Naive thymus-derived CD8-positive, alpha-beta T cell (primary cell): ENCODE results near the gene CES3. TPM values are rescaled to one million over a fixed set of nuclear protein-coding genes. Genes with fewer than 3 reads are reported as not detected.

ENCODE experiments used
- ATAC-seq, 2 donors: fragments of 150-1000 bp; cut with Tn5 transposase in 1 of 2; sonication (Bioruptor Pico), chemical (Tn5 transposase) in 1 of 2; 1 replicate in 1 of 2; 2 replicates in 1 of 2; pipeline ENCODE4 v1.10.0; 2021; ENCODE audit warnings: mild to moderate bottlenecking in 2 of 2, moderate library complexity in 2 of 2
- POLR2A ChIA-PET: fragments of 350-600 bp; sonication (Branson Sonifier 250); formaldehyde crosslinking; loops from one replicate; lab custom pipeline; 2021; ENCODE audit warnings: antibody characterized with exemption; lab: Charles Lee
- DNase-seq, 10 donors: peaks; one replicate each; pipeline versions ENCODE4 v3.0.0 to v3.0.0-alpha.2; 2020 to 2022
- H3K27ac Mint-ChIP-seq, 10 donors: one replicate each; pipeline ENCODE4 v1.8.0; 2020 to 2022; ENCODE audit warnings: mild to moderate bottlenecking in 10 of 10, mixed read lengths in 10 of 10, moderate library complexity in 4 of 10, inconsistent platforms in 1 of 10
- H3K27me3 Mint-ChIP-seq, 5 donors: one replicate each; pipeline ENCODE4 v1.8.0; 2021 to 2022; ENCODE audit warnings: mixed read lengths in 5 of 5
- H3K36me3 Mint-ChIP-seq, 3 donors: one replicate each; pipeline ENCODE4 v1.8.0; 2020 to 2022; ENCODE audit warnings: mixed read lengths in 3 of 3, mild to moderate bottlenecking in 2 of 3, inconsistent platforms in 1 of 3
- H3K4me1 Mint-ChIP-seq, 4 donors: one replicate each; pipeline ENCODE4 v1.8.0; 2021 to 2022; ENCODE audit warnings: mixed read lengths in 4 of 4
- H3K4me3 Mint-ChIP-seq, 10 donors: one replicate each; pipeline ENCODE4 v1.8.0; 2020 to 2022; ENCODE audit warnings: mild to moderate bottlenecking in 10 of 10, mixed read lengths in 10 of 10, moderate library complexity in 6 of 10, inconsistent platforms in 1 of 10
- H3K9me3 Mint-ChIP-seq, 9 donors: one replicate each; pipeline ENCODE4 v1.8.0; 2020 to 2022; ENCODE audit warnings: mixed read lengths in 9 of 9, mild to moderate bottlenecking in 3 of 9, inconsistent platforms in 1 of 9, moderate library complexity in 1 of 9
- polyA plus RNA-seq, 3 donors: library from polyadenylated mRNA; unstranded; fragments of 300-500 nt; fragmentation: Illumina TruSeq; gene quantifications; one replicate each; pipeline ENCODE4 v1.2.3, GENCODE V29; 2021
- total RNA-seq, 8 experiments: library from RNA in 2 of 8; stranded (reverse) in 2 of 8; gene quantifications; one replicate each; pipeline ENCODE4 v1.2.3 and lab custom pipeline; 2021 to 2026

Gene CES3
- total and polyA plus RNA-seq, 5 experiments from 2014 or later, result 0.10 to 0.16 TPM; not detected in 3

DNA sequence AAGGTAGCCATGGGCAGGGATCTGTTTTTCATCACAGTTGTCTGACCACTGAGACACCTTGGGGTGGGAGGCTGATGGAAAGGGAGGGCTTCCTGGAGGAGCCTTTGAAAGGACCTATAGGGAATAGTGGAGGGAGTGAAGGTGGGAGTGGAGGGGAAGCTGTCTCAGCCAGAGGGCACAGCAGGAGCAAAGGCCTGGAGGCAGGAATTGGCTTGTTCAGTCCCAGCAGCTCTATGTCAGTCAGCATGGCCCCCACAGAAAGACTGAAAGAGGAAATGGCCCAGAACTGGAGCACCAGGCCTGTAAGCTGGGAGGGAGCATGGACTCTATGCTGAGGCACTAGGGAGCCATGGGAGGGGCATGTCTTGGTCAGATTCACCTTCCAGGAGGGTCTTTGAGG, 55.1 kb downstream of the CES3 start:
- POLR2A ChIA-PET, result no interaction called here
- H3K27me3 Mint-ChIP-seq, result peaks cover 0 to 2% (median 0%) of the 10 kb centered on the region in 5 donors
- H3K9me3 Mint-ChIP-seq, result no peaks in the 10 kb centered on the region
- peak overlapping the region in 1 of 10 donors; percentile 41 for H3K27ac Mint-ChIP-seq
- H3K4me3 Mint-ChIP-seq, result no peak overlapping the region
- no peak for ATAC-seq
- peaks cover 0 to 11% (median 5%) of the 10 kb centered on the region in 4 donors for H3K4me1 Mint-ChIP-seq
- no peaks in the 10 kb centered on the region for H3K36me3 Mint-ChIP-seq
- no peak for DNase-seq

DNA sequence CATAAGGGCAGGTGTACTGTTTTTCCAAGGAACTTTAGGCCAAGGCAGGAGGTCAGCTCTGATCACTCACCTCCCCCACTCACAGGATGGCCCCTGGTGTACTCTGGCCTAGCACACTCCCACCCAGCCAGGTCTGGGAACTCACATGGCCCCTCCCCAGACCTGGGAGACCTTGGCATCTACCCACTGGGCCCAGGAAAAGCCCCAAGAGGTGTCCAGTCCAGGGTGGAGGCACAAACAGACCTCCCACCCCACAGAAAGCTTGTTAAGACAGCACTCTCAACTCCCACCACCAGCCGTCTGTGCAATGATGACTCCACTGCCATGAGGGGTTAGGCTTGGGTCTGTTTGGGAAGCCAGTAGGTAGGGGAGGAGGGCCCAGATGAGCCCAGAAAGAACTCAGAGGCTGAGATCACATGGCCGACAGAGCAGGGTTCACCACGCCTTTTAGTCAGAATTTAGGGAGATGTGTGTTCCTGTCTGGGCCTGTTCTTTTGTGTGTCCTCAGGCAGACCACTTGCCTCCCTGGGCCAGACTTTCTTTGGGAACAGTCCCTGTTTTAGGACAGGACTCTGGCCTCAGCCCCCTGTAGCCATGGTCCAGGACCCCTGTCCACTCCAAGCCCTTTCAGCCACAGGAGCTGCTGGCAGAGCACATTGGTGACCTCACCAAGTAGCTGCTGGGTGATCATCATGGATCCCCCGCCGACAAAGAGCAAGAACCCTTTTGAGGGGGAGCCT, 55.8 kb downstream of the CES3 start:
- Mint-ChIP-seq H3K9me3 (no peaks in the 10 kb centered on the region), H3K27me3 (peaks cover 0 to 2% (median 0%) of the 10 kb centered on the region in 5 donors), H3K4me3 (no peak overlapping the region), H3K27ac (no peak overlapping the region), H3K4me1 (peaks cover 0 to 11% (median 5%) of the 10 kb centered on the region in 4 donors), H3K36me3 (no peaks in the 10 kb centered on the region)
- ATAC-seq (no peak), DNase-seq (no peak)
- POLR2A ChIA-PET, result interaction anchor here (0.7 to 2.2 kb wide), 2 partner anchors 12 to 77 kb away, joined by 3 to 20 read pairs; partner anchors contain the start of gene CBFB

DNA sequence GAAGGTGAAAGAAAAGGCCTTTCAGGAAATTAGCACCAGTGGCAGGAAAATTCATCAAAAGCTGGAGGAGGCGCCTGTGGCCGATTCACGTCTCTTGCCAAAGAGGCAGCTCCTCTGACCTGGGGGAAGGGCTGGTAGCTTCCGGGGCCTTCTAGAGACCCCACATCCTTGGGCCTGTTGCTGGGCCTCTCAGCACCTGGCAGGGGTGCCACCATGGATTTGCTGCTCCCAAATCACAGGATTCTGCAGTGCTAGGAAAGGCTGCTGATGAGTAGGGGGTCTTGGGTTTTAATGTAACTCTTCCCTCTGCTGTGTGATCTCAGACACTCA, 56.3 kb downstream of the CES3 start:
- no peak overlapping the region for H3K4me3 Mint-ChIP-seq
- POLR2A ChIA-PET, result interaction anchor here (1.0 to 2.2 kb wide), 2 partner anchors 12 to 138 kb away, joined by 3 to 20 read pairs; partner anchors contain the start of gene CBFB
- ATAC-seq, result no peak
- peaks cover 0 to 9% (median 5%) of the 10 kb centered on the region in 4 donors for H3K4me1 Mint-ChIP-seq
- H3K27ac Mint-ChIP-seq, result peak overlapping the region in 2 of 10 donors; percentile 33 to 37
- H3K27me3 Mint-ChIP-seq, result peaks cover 0 to 2% (median 0%) of the 10 kb centered on the region in 5 donors
- no peak for DNase-seq
- no peaks in the 10 kb centered on the region for H3K36me3 Mint-ChIP-seq
- H3K9me3 Mint-ChIP-seq, result no peaks in the 10 kb centered on the region

DNA sequence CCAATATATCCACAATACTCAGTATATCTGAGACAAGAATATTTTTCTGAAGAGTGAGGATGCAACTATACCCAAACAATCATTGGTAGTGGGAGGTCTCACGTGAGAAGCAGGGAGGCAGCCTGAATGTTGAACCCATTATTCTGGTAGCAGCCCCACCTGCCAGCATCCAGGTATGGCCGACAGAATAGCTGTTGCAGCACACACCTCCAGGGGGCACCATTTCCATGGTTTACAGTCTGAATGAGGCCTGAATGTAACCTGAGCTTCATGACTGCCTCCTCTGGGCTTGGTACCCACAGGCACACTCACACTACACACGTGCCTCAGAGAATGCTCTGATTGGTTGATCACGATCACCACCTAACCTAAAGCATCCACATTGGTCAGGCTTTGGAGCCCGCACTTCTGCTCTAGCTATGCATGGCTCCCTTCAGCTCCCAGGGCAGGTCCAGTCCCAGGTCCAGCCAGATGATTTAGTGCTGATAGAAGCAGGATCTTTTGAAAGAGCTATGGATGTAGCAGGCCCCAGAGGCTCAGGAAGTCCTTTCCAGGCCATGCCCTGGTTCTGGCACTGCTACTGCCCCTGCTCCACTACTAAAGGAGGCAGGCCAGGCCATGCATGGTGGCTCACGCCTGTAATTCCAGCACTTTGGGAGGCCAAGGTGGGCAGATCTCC, 56.9 kb downstream of the CES3 start:
- DNase-seq (peak; percentile 67 to 90 (median 78)), ATAC-seq (peak; percentile 77 to 89)
- Mint-ChIP-seq H3K36me3 (peaks cover 0 to 2% (median 0%) of the 10 kb centered on the region in 3 donors), H3K9me3 (no peaks in the 10 kb centered on the region), H3K27ac (peak overlapping the region in 3 of 10 donors; percentile 33 to 83 (median 37)), H3K4me3 (no peak overlapping the region), H3K27me3 (peaks cover 0 to 2% (median 0%) of the 10 kb centered on the region in 5 donors), H3K4me1 (peaks cover 0 to 9% (median 7%) of the 10 kb centered on the region in 4 donors)
- POLR2A ChIA-PET, result interaction anchor here (0.7 to 2.2 kb wide), 3 partner anchors 11 to 137 kb away, joined by 3 to 20 read pairs (median 3); partner anchors contain the start of genes CBFB and PHAF1

DNA sequence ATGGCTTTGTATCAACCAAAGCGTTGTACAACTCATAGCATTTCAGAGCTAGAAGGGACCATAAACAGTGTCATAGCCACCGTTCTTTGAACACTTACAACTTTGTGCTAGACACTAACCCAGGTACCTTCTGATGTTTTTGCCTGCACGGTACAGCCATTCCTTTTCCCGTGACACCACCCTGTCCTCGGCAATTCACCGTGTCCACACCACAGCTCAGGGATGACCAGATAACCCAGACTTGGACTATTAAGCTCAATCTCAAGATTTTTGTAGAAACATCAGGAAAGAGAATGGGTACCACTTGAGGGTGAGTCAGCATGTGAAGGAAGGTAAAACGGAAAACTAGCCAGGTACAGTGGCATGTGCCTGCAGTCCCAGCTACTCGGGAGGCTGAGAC, 58.1 kb downstream of the CES3 start:
- peaks cover 0 to 11% (median 3%) of the 10 kb centered on the region in 4 donors for H3K4me1 Mint-ChIP-seq
- H3K36me3 Mint-ChIP-seq, result peaks cover 0 to 2% (median 0%) of the 10 kb centered on the region in 3 donors
- no peak overlapping the region for H3K27ac Mint-ChIP-seq
- peaks cover 0 to 2% (median 0%) of the 10 kb centered on the region in 5 donors for H3K27me3 Mint-ChIP-seq
- POLR2A ChIA-PET, result interaction anchor here (1.1 kb wide), 1 partner anchor 9 kb away, joined by 4 read pairs; no protein-coding TSS in a partner anchor
- no peak overlapping the region for H3K4me3 Mint-ChIP-seq
- DNase-seq (no peak), ATAC-seq (no peak)
- no peaks in the 10 kb centered on the region for H3K9me3 Mint-ChIP-seq

DNA sequence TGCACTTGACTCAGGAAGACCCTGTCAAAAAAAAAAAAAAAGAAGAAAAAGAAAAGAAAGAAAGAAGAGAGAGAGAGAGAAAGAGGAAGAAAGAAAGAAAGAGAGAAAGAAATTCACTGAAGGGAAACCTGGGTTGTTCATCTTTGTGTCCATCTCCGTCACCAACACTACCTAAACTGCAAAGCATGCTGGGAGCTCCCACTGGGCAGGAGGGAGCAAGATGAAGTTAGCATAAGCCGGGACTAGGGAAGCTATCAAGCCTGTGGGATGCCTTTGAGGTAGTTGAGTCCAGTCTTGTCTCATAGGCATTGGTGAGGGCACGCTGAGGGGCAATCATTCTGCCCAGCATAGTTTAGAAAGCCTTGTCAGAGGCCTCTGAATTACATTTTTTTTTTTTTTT, 60.3 kb downstream of the CES3 start:
- Mint-ChIP-seq H3K4me1 (peaks cover 0 to 6% (median 2%) of the 10 kb centered on the region in 4 donors), H3K4me3 (no peak overlapping the region), H3K27me3 (no peaks in the 10 kb centered on the region), H3K9me3 (no peaks in the 10 kb centered on the region), H3K36me3 (peaks cover 0 to 2% (median 0%) of the 10 kb centered on the region in 3 donors), H3K27ac (no peak overlapping the region)
- DNase-seq, result no peak
- no peak for ATAC-seq
- POLR2A ChIA-PET, result interaction anchor here (0.7 kb wide), 1 partner anchor 82 kb away, joined by 4 read pairs; no protein-coding TSS in a partner anchor

DNA sequence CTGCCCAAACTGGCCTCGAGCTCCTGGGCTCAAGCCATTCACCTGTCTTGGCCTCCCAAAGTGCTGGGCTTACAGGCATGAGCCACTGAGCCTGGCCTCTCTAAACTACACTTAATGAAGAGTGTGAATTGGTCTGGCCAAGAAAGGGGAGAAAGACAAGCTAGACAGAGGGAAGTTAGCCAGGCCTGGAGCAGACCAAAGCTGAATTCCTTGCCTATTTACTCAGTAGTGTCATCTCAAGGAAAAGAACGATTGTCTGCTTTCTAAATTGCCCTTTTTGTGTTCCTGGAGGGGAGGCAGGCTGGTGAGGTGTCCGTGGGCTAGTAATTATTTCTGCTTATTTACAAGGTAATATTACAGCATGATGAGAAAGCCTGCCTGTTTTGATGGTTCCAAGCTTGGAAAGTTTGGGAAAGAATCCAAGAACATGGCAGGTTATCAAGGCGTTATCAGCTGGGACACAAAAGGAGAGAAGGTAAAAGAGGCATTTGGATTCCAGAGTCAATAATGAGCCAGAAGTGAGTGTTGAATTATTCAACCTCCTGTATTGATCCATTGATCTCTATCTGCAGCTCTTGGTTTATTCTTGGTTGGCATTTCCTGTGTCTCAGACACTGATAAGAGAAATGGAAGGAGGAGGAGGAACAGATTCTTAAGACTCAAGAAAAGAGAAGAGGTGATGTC, 61.6 kb downstream of the CES3 start:
- ATAC-seq (no peak), DNase-seq (no peak)
- peak overlapping the region in 1 of 10 donors; percentile 0 for H3K4me3 Mint-ChIP-seq
- no peaks in the 10 kb centered on the region for H3K9me3 Mint-ChIP-seq
- H3K27me3 Mint-ChIP-seq, result no peaks in the 10 kb centered on the region
- peak overlapping the region in 1 of 10 donors; percentile 53 for H3K27ac Mint-ChIP-seq
- POLR2A ChIA-PET, result interaction anchor here (0.6 to 0.8 kb wide), 3 partner anchors 9 to 135 kb away, joined by 3 to 9 read pairs (median 4); no protein-coding TSS in a partner anchor
- peaks cover 0 to 2% (median 0%) of the 10 kb centered on the region in 3 donors for H3K36me3 Mint-ChIP-seq
- peaks cover 0 to 11% (median 4%) of the 10 kb centered on the region in 4 donors for H3K4me1 Mint-ChIP-seq

DNA sequence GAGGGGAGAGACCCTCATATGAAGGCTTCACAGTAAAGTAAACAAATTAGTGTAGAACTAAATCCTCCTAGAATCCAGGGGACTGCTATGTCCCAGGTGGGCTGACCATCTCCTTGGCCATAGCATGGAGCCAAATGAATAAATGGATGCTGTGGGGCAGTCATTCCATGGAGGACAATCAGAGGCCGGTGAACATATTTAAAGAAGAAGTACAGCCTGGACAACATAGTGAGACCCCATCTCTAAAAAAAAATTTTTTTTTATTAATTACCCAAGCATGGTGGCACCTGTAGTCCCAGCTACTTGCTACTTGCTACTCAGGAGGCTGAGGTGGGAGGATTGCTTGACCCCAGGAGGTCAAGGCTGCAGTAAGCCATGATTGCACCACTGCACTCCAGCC, 62.6 kb downstream of the CES3 start:
- DNase-seq (no peak), ATAC-seq (no peak)
- H3K4me3 Mint-ChIP-seq, result no peak overlapping the region
- H3K27ac Mint-ChIP-seq, result no peak overlapping the region
- H3K9me3 Mint-ChIP-seq, result no peaks in the 10 kb centered on the region
- POLR2A ChIA-PET, result interaction anchor here (0.7 kb wide), 1 partner anchor 73 kb away, joined by 6 read pairs; no protein-coding TSS in a partner anchor
- H3K4me1 Mint-ChIP-seq, result peaks cover 0 to 14% (median 7%) of the 10 kb centered on the region in 4 donors
- no peaks in the 10 kb centered on the region for H3K27me3 Mint-ChIP-seq
- peaks cover 0 to 2% (median 0%) of the 10 kb centered on the region in 3 donors for H3K36me3 Mint-ChIP-seq

Other genes with a start within 250 kb of the CES3 start
- gene DYNC1LI2, start 209.7 kb upstream of the CES3 start, total RNA-seq, result 10 to 100 TPM; 89.2 to 95.2 TPM
- gene DYNC1LI2, start 209.7 kb upstream of the CES3 start, polyA plus RNA-seq, result 10 to 100 TPM; 25.7 to 37.3 (median 27.3) TPM
- gene TERB1, start 159.7 kb upstream of the CES3 start, total RNA-seq, result under 1 TPM; 0.25 to 0.81 TPM
- gene TERB1, start 159.7 kb upstream of the CES3 start, polyA plus RNA-seq, result not detected
- gene NAE1, start 130.3 kb upstream of the CES3 start, total RNA-seq, result 100 to 1,000 TPM; 103 to 113 TPM
- gene NAE1, start 130.3 kb upstream of the CES3 start, polyA plus RNA-seq, result 100 to 1,000 TPM in 1 of 3 donors, 10 to 100 TPM in 2; 84.7 to 107 (median 95.7) TPM
- not detected for gene CA7, start 116.9 kb upstream of the CES3 start, total RNA-seq
- not detected for gene CA7, start 116.9 kb upstream of the CES3 start, polyA plus RNA-seq
- gene PDP2, start 80.8 kb upstream of the CES3 start, total RNA-seq, result 10 to 100 TPM; 10.0 to 11.3 TPM
- gene PDP2, start 80.8 kb upstream of the CES3 start, polyA plus RNA-seq, result 1 to 10 TPM; 1.2 to 1.8 (median 1.7) TPM
- gene CDH16, start 42.4 kb upstream of the CES3 start, total RNA-seq, result not detected
- not detected for gene CDH16, start 42.4 kb upstream of the CES3 start, polyA plus RNA-seq
- under 1 TPM in 1 of 2 experiments, not detected in 1; 0.55 TPM for gene RRAD, start 35.7 kb upstream of the CES3 start, total RNA-seq
- gene RRAD, start 35.7 kb upstream of the CES3 start, polyA plus RNA-seq, result not detected
- gene CIAO2B, start 26.9 kb upstream of the CES3 start, total RNA-seq, result 10 to 100 TPM; 57.6 to 64.4 TPM
- gene CIAO2B, start 26.9 kb upstream of the CES3 start, polyA plus RNA-seq, result 100 to 1,000 TPM in 1 of 3 donors, 10 to 100 TPM in 2; 86.1 to 110 (median 91.3) TPM
- gene CES2, start 25.8 kb upstream of the CES3 start, total RNA-seq, result 10 to 100 TPM; 56.7 to 62.7 TPM
- 10 to 100 TPM; 21.1 to 31.2 (median 31.2) TPM for gene CES2, start 25.8 kb upstream of the CES3 start, polyA plus RNA-seq
- 10 to 100 TPM; 10.0 to 13.7 TPM for gene CES4A, start 27.3 kb downstream of the CES3 start, total RNA-seq
- 1 to 10 TPM in 2 of 3 donors, under 1 TPM in 1; 0.83 to 2.4 (median 1.5) TPM for gene CES4A, start 27.3 kb downstream of the CES3 start, polyA plus RNA-seq
- 10 to 100 TPM; 91.4 to 95.0 TPM for gene CBFB, start 67.9 kb downstream of the CES3 start, total RNA-seq
- 10 to 100 TPM; 61.2 to 79.8 (median 73.5) TPM for gene CBFB, start 67.9 kb downstream of the CES3 start, polyA plus RNA-seq
- 10 to 100 TPM; 21.4 to 23.3 TPM for gene PHAF1, start 148.7 kb downstream of the CES3 start, total RNA-seq
- gene PHAF1, start 148.7 kb downstream of the CES3 start, polyA plus RNA-seq, result 10 to 100 TPM in 1 of 3 donors, 1 to 10 TPM in 2; 6.9 to 10.9 (median 6.9) TPM
- 1 to 10 TPM; 1.5 to 1.8 TPM for gene B3GNT9, start 189.7 kb downstream of the CES3 start, total RNA-seq
- 1 to 10 TPM in 1 of 3 donors, under 1 TPM in 2; 0.19 to 1.1 (median 0.28) TPM for gene B3GNT9, start 189.7 kb downstream of the CES3 start, polyA plus RNA-seq
- gene TRADD, start 198.6 kb downstream of the CES3 start, total RNA-seq, result 10 to 100 TPM; 41.0 to 43.4 TPM
- gene TRADD, start 198.6 kb downstream of the CES3 start, polyA plus RNA-seq, result 10 to 100 TPM; 44.9 to 49.1 (median 48.2) TPM
- 10 to 100 TPM in 1 of 2 experiments, 1 to 10 TPM in 1; 9.0 to 10.9 TPM for gene FBXL8, start 198.7 kb downstream of the CES3 start, total RNA-seq
- gene FBXL8, start 198.7 kb downstream of the CES3 start, polyA plus RNA-seq, result 1 to 10 TPM; 1.8 to 2.8 (median 2.5) TPM
- 10 to 100 TPM in 1 of 2 experiments, 1 to 10 TPM in 1; 9.7 to 14.8 TPM for gene HSF4, start 203.5 kb downstream of the CES3 start, total RNA-seq
- not detected for gene HSF4, start 203.5 kb downstream of the CES3 start, polyA plus RNA-seq
- gene NOL3, start 209.3 kb downstream of the CES3 start, total RNA-seq, result 1 to 10 TPM in 1 of 2 experiments, under 1 TPM in 1; 0.70 to 1.6 TPM
- gene NOL3, start 209.3 kb downstream of the CES3 start, polyA plus RNA-seq, result not detected
- 1 to 10 TPM; 4.2 to 7.5 TPM for gene MATCAP1, start 222.7 kb downstream of the CES3 start, total RNA-seq
- under 1 TPM; 0.28 to 0.98 (median 0.75) TPM for gene MATCAP1, start 222.7 kb downstream of the CES3 start, polyA plus RNA-seq
- gene EXOC3L1, start 228.9 kb downstream of the CES3 start, total RNA-seq, result not detected
- under 1 TPM; 0.20 to 0.32 (median 0.31) TPM for gene EXOC3L1, start 228.9 kb downstream of the CES3 start, polyA plus RNA-seq
- gene E2F4, start 230.9 kb downstream of the CES3 start, total RNA-seq, result 10 to 100 TPM; 86.3 to 87.1 TPM
- 10 to 100 TPM; 40.7 to 67.8 (median 63.4) TPM for gene E2F4, start 230.9 kb downstream of the CES3 start, polyA plus RNA-seq
- 1 to 10 TPM; 5.0 to 5.6 TPM for gene ELMO3, start 237.9 kb downstream of the CES3 start, total RNA-seq
- not detected for gene ELMO3, start 237.9 kb downstream of the CES3 start, polyA plus RNA-seq